Posterior cingulate gyrus (tissue), 11 donors: ENCODE data around the gene DOCK4.

Experiments used
- DNase-seq, 10 donors: peaks; one replicate each; pipeline versions ENCODE4 v3.0.0 to v3.0.0-alpha.2; 2020 to 2021; ENCODE audit warnings: mixed read lengths in 3 of 10
- intact Hi-C: fragments of 100-400 bp; cut with DNase I; formaldehyde crosslinking; loops from one replicate; pipeline ENCODE4 v1.15.1; 2023

DOCK4 gene

GRCh38 chr7:112162784-112163506, 43.3 kb downstream of the DOCK4 start:
- intact Hi-C loops = loop anchor here (5.0 kb wide), 1 partner anchor 44 kb away; the partner anchor contains the start of genes DOCK4 and ZNF277
- DNase-seq = no peak

DNA sequence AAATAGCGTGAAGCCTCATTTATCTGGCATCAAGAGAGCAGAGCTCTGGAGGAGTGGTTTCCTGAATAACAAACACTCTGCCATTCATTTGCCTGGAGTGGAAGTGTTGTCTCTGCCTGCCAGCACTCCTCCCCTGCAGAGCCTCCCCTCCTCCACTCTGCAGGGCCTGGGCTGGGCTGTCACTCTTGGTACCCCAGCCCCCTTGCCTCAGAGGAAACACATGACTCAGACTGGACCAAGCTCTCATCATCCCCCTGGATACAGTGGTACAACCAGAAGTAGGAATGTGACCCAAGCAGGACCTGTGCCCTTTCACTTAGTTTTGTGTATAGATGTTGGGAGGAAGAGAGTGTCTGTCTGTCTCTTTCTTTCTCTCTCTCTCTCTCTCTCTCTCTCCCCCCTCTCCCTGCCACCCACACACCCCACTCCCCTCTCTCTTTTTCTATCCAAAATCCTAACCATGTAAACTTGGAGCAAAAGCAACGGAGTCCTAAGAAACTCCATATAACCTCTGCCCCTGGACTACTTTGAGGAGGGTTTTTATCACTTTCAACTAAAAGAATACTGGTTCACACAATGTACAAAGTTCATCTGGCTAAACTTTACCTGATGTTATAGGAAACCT, 43.9 kb downstream of the DOCK4 start:
- peak; percentile 48 to 94 (median 62) for DNase-seq
- intact Hi-C loops = loop anchor here (5.0 kb wide), 1 partner anchor 45 kb away; the partner anchor contains the start of genes DOCK4 and ZNF277

DNA sequence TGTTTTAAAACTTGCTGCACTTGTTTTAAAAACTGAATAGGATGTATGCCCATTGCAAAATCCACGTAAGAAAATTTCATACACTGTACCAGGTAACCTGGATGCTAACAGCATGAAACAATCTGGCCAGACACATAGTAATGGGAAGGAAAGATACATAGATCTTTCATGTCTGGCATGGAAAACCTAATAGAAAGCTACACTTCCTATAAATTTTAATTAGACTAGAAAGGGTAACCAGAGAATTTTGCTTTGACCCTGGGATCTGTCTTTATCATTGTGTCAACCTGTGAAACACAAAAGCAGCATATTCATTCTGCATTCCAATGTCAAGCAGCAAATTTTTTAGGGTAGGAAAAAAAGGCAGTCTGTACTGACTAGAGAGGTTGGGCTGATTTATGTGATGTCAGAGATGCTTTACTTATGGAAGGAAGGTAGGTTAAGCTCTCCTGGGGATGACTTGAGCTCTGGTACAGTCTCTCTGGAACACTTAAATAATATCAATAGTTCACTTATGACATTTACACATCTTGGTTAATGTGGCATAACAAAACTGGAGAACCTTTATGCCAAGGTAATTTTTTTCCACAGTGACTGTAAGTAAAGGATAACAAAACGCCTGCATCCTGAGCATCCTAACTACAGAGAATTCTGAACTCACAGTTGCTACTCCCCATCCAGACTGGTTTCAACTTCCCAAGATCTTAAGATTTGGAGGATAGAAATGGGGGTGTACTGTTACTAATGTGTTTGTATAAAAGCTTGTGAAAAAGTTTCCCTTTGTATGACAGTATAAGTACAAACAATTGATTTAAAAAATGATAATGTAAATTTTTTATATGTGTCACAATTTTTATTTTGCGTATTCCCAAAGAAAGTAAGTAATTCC, 44.7 kb downstream of the DOCK4 start:
- DNase-seq = no peak
- intact Hi-C loops = loop anchor here (5.0 kb wide), 1 partner anchor 46 kb away; the partner anchor contains the start of genes DOCK4 and ZNF277

DNA sequence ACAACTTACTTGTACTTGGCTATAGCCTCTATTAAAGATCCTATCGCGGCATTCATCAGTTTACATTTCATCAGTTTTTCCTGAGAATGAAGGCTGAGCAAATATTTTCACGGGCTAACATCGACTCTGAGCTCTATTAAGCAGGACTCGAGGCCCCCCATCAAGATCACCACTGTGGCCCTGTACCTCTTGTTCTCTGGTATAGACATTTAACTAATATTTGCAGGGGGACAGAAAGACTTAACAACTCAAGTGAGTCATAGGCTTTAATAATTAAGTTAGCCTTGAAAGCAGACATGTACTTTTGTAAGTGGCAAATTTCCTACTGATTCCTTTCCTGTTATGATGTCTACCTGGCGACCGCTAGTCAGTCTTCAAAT, 45.4 kb downstream of the DOCK4 start:
- DNase-seq = no peak
- intact Hi-C loops = loop anchor here (5.0 kb wide), 1 partner anchor 47 kb away; the partner anchor contains the start of genes DOCK4 and ZNF277

DNA sequence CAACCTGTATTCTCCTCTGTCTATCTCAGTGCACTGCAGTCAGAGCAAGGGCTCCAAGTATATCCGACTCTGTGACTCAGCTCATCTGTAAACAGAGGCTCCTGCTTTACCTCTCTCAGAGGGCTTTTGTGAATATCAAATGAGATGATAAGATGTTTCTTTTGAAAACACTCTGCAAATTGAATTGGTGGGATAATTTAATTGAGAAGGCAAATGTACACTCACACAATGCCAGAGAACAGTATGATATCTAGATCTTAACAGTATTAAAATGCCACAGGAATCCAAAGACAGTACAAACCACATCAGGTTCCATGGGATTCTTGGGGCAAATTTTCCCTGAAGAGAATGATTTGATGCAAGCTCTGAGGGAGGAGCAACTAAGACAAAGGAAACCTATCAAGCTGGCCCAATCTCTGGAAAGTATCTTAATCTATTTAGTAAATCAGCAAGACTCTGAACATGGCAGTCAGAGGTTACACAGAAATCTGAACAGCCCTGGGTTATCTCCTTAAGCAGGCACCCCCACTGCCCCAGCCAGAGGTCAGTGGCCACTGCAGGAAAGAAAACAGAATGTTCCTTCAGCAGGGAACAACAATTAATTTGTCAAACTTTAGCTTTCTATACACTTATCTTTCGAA, 45.9 kb downstream of the DOCK4 start:
- intact Hi-C loops = loop anchor here (5.0 kb wide), 1 partner anchor 47 kb away; the partner anchor contains the start of genes DOCK4 and ZNF277
- no peak for DNase-seq

GRCh38 chr7:112159351-112159750, 46.8 kb downstream of the DOCK4 start:
- DNase-seq = no peak
- intact Hi-C loops = no loop called here

GRCh38 chr7:112157072-112157471, 49.1 kb downstream of the DOCK4 start:
- DNase-seq = no peak
- intact Hi-C loops = no loop called here

- intact Hi-C loops = no loop called here
- DNase-seq = no peak
Observed at GRCh38 chr7:112156412-112156811, 49.8 kb downstream of the DOCK4 start.

GRCh38 chr7:112154690-112155089, 51.5 kb downstream of the DOCK4 start:
- intact Hi-C loops = no loop called here
- no peak for DNase-seq

- no peak for DNase-seq
- intact Hi-C loops = no loop called here
Observed at GRCh38 chr7:112152186-112152585, 54.0 kb downstream of the DOCK4 start.

GRCh38 chr7:112150823-112151641, 55.2 kb downstream of the DOCK4 start:
- no peak for DNase-seq
- intact Hi-C loops = no loop called here

- no peak for DNase-seq
- intact Hi-C loops = no loop called here
Observed at GRCh38 chr7:112149734-112150133, 56.5 kb downstream of the DOCK4 start.

DNA sequence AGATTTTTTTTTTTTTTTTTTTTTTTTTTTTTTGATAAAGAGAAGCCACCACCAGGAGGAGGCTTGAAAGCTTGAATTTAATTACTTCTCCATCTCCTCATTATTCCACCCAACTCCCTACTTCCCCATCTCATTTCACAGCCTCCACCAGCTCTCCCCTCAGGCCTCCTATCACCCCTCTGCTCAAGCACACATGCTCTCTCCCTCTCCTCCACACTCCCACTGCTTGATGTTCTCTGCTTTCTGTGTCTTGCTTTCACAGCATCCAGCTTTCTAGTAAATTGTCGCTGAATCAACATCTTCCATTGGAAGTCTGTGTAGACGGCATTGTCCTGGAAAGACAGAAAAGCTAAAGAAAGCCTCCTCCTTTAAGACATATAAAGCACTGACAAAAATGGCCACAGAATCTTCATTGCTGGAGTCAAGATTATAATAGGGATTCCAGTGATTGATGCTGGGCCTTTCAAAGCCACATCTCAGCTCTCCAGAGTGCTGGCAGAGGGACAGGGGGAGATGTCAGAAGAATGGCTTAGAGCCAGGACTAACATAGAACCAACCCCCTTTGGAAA, 58.3 kb downstream of the DOCK4 start:
- intact Hi-C loops = no loop called here

GRCh38 chr7:112145206-112145605, 61.0 kb downstream of the DOCK4 start:
- DNase-seq = no peak
- intact Hi-C loops = no loop called here

More for the DNA sequence above, 58.3 kb downstream of the DOCK4 start:
- DNase-seq = no peak

GRCh38 chr7:112144284-112145059, 61.7 kb downstream of the DOCK4 start:
- no peak for DNase-seq
- intact Hi-C loops = no loop called here

- intact Hi-C loops = no loop called here
- DNase-seq = no peak
Observed at GRCh38 chr7:112143582-112143981, 62.6 kb downstream of the DOCK4 start.

DNA sequence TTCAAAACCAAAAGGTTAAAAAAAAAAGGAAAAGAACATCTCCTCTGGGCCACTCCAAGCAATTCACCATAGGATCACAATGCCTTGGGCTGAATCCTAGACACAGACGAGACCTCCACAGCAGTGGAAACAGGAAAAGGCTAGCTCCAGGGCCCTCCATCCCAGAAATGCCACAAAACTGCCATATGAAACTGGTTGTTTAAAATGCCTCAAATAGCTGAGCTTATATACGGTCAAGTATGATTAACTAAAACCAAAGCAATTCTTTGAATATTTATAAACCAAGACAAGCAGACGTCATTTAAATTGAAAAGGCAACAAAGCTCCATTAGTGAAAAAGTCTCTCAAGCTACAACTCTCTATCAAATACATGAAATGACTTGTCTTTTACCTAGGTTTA, 63.1 kb downstream of the DOCK4 start:
- intact Hi-C loops = no loop called here
- no peak for DNase-seq

DNA sequence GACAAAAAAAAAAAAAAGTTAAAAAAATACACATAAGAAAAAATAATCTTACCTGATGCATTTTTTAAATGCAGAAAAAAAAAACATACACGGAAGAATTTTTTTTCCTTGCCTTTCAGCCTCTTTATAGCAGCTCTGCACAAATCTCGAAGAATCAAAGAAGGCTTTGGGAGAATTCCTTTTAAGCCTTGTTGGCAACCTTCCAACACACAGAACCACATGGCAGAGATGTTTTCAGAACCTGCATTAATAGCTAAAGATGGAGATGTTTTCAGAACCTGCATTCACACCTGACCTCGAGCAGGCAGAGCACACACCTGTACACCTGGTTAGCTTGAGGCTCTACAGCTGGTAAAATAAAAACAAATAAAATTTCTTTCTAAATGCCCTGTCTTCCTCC, 65.6 kb downstream of the DOCK4 start:
- intact Hi-C loops = no loop called here
- DNase-seq = no peak
